Fibroblast of skin of left quadriceps (primary cell): ENCODE data around the gene UNC119.
"Not testable (repeated sequence)": the region's sequence is repeated elsewhere in the genome, so short reads cannot be mapped to it uniquely, and the experiment has no call there.

Source experiments
- DNase-seq, 2 experiments: peaks; one replicate each; pipeline ENCODE4 v3.0.0-alpha.2; 2013; ENCODE audit warnings: low read depth in 2 of 2

The UNC119 gene

GRCh38 chr17:28552176-28552999 lies at the start of gene UNC119:
Gene UNC119 (minus strand): TSS chr17:28552624. CDS start chr17:28552557, 67 bp downstream.
- peak; percentile 28 to 30 for DNase-seq

- peak; percentile 61 to 62 for DNase-seq
Measured at GRCh38 chr17:28599311-28600184, 47.1 kb upstream of the UNC119 start.

GRCh38 chr17:28598799-28599310 lies 46.4 kb upstream of the UNC119 start, which contains the start of gene SPAG5:
Gene SPAG5 (minus strand): TSS chr17:28599025. CDS start chr17:28598946, 79 bp downstream.
- DNase-seq, result peak; percentile 73 to 77

GRCh38 chr17:28598389-28598788 lies 46.0 kb upstream of the UNC119 start:
- no peak for DNase-seq

GRCh38 chr17:28597606-28598383 lies 45.4 kb upstream of the UNC119 start:
- no peak for DNase-seq

- no peak for DNase-seq
Measured at GRCh38 chr17:28592260-28592659, 39.8 kb upstream of the UNC119 start.

- DNase-seq, result no peak
Measured at GRCh38 chr17:28585851-28586250, 33.4 kb upstream of the UNC119 start.

GRCh38 chr17:28584434-28584833 lies 32.0 kb upstream of the UNC119 start:
- DNase-seq, result no peak

- DNase-seq, result no peak
Measured at GRCh38 chr17:28582513-28582912, 30.1 kb upstream of the UNC119 start.

GRCh38 chr17:28580959-28581358 lies 28.5 kb upstream of the UNC119 start:
- no peak for DNase-seq

GRCh38 chr17:28579526-28579925 lies 27.1 kb upstream of the UNC119 start:
- DNase-seq, result no peak

- DNase-seq, result no peak
Measured at GRCh38 chr17:28578246-28579195, 26.1 kb upstream of the UNC119 start.

- no peak for DNase-seq
Measured at GRCh38 chr17:28577466-28577824, 25.0 kb upstream of the UNC119 start.

- DNase-seq, result peak; percentile 78
Measured at GRCh38 chr17:28576758-28577465, 24.5 kb upstream of the UNC119 start, which contains the start of gene ALDOC. Gene ALDOC (minus strand): TSS chr17:28576895. CDS start chr17:28575532, 1,363 bp downstream.

- DNase-seq, result not testable (repeated sequence)
Measured at GRCh38 chr17:28576016-28576415, 23.6 kb upstream of the UNC119 start.

- DNase-seq, result no peak
Measured at GRCh38 chr17:28575126-28575795, 22.8 kb upstream of the UNC119 start.

- no peak for DNase-seq
Measured at GRCh38 chr17:28574526-28574925, 22.1 kb upstream of the UNC119 start.

GRCh38 chr17:28573966-28574480 lies 21.6 kb upstream of the UNC119 start:
- DNase-seq, result no peak

GRCh38 chr17:28573521-28573920 lies 21.1 kb upstream of the UNC119 start:
- DNase-seq, result no peak
